Nephron progenitor cell (in vitro differentiated cells): ENCODE data around the gene BABAM2.

Experiments
- DNase-seq: peaks from one replicate; pipeline ENCODE4 v3.0.0; 2021
- H3K27ac Mint-ChIP-seq: 2 replicates; pipeline ENCODE4 v1.8.0; 2021; ENCODE audit warnings: mild to moderate bottlenecking, moderate library complexity, mixed read lengths
- H3K27me3 Mint-ChIP-seq: 2 replicates; pipeline ENCODE4 v1.8.0; 2021; ENCODE audit warnings: mild to moderate bottlenecking, low read depth, mixed read lengths; ENCODE audit not compliant: poor library complexity
- H3K36me3 Mint-ChIP-seq: 2 replicates; pipeline ENCODE4 v1.8.0; 2021; ENCODE audit warnings: low read depth, mixed read lengths
- H3K4me1 Mint-ChIP-seq: 2 replicates; pipeline ENCODE4 v1.8.0; 2021; ENCODE audit warnings: mixed read lengths
- H3K4me3 Mint-ChIP-seq: 2 replicates; pipeline ENCODE4 v1.8.0; 2021; ENCODE audit warnings: mild to moderate bottlenecking, moderate library complexity, mixed read lengths
- H3K9me3 Mint-ChIP-seq: 2 replicates; pipeline ENCODE4 v1.8.0; 2021; ENCODE audit warnings: mild to moderate bottlenecking, moderate library complexity, mixed read lengths
- CTCF ChIP-seq: fragments of 200-600 bp; sonication (generic); IDR thresholded peaks from 2 replicates; pipeline ENCODE4 v1.5.0; 2021; ENCODE audit warnings: antibody characterized with exemption

The BABAM2 gene

GRCh38 chr2:28083476-28083875 lies 192.9 kb downstream of the BABAM2 start:
- Mint-ChIP-seq H3K36me3 (no peaks in the 10 kb centered on the region), H3K27me3 (peaks cover 6% of the 10 kb centered on the region), H3K27ac (no peak overlapping the region), H3K4me3 (no peak overlapping the region), H3K9me3 (no peaks in the 10 kb centered on the region), H3K4me1 (peaks cover 8% of the 10 kb centered on the region)
- no peak for TF ChIP-seq CTCF
- DNase-seq = no peak

GRCh38 chr2:28084564-28084963 lies 194.0 kb downstream of the BABAM2 start:
- peaks cover 8% of the 10 kb centered on the region for H3K4me1 Mint-ChIP-seq
- peaks cover 4% of the 10 kb centered on the region for H3K27me3 Mint-ChIP-seq
- no peak overlapping the region for H3K4me3 Mint-ChIP-seq
- H3K27ac Mint-ChIP-seq = no peak overlapping the region
- no peaks in the 10 kb centered on the region for H3K9me3 Mint-ChIP-seq
- H3K36me3 Mint-ChIP-seq = no peaks in the 10 kb centered on the region
- no peak for TF ChIP-seq CTCF
- DNase-seq = no peak

GRCh38 chr2:28085201-28085600 lies 194.7 kb downstream of the BABAM2 start:
- no peak for TF ChIP-seq CTCF
- Mint-ChIP-seq H3K27me3 (peaks cover 4% of the 10 kb centered on the region), H3K4me3 (no peak overlapping the region), H3K36me3 (no peaks in the 10 kb centered on the region), H3K9me3 (no peaks in the 10 kb centered on the region), H3K4me1 (peaks cover 7% of the 10 kb centered on the region), H3K27ac (no peak overlapping the region)
- no peak for DNase-seq

DNA sequence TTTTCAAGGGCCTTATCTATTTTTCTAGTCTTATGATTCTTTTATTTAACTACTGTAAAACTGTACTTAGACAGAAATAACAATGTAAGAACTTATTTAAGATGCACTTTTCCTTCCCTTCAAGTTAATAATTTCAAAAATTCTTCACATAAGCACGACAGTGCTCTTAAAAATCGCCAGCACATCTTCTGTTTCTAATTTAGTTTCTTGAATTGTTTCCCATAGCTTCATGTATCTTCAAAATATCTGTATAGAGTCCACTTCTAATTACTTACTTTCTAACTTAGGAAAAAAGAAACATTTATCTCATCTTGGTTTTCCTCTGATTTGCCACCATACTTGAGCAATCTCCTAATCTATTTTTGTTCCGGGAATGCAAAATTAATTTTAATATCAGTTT lies 196.1 kb downstream of the BABAM2 start:
- H3K4me3 Mint-ChIP-seq = no peak overlapping the region
- H3K27ac Mint-ChIP-seq = no peak overlapping the region
- no peak for DNase-seq
- no peaks in the 10 kb centered on the region for H3K4me1 Mint-ChIP-seq
- H3K36me3 Mint-ChIP-seq = no peaks in the 10 kb centered on the region
- no peaks in the 10 kb centered on the region for H3K9me3 Mint-ChIP-seq
- no peak for TF ChIP-seq CTCF
- peaks cover 4% of the 10 kb centered on the region for H3K27me3 Mint-ChIP-seq

GRCh38 chr2:28088970-28089369 lies 198.4 kb downstream of the BABAM2 start:
- no peak for TF ChIP-seq CTCF
- Mint-ChIP-seq H3K27me3 (no peaks in the 10 kb centered on the region), H3K36me3 (no peaks in the 10 kb centered on the region), H3K27ac (peak overlapping the region; percentile 45), H3K4me1 (no peaks in the 10 kb centered on the region), H3K4me3 (no peak overlapping the region), H3K9me3 (no peaks in the 10 kb centered on the region)
- DNase-seq = no peak

GRCh38 chr2:28089486-28089885 lies 199.0 kb downstream of the BABAM2 start:
- Mint-ChIP-seq H3K36me3 (no peaks in the 10 kb centered on the region), H3K4me1 (no peaks in the 10 kb centered on the region), H3K9me3 (no peaks in the 10 kb centered on the region), H3K4me3 (no peak overlapping the region), H3K27me3 (no peaks in the 10 kb centered on the region), H3K27ac (no peak overlapping the region)
- no peak for DNase-seq
- no peak for TF ChIP-seq CTCF
